Activated CD4-positive, alpha-beta memory T cell treated with anti-CD3 and anti-CD28 coated beads, Interleukin-2, amount 10 ng/mL, durations not matched to agents 7 days and 5 days (primary cell): Measurements from ENCODE around the gene ARRDC1. TPM values are rescaled to one million over a fixed set of nuclear protein-coding genes. Genes with fewer than 3 reads are reported as not detected.
"Not testable (repeated sequence)": the region's sequence is repeated elsewhere in the genome, so short reads cannot be mapped to it uniquely, and the experiment has no call there.

Source experiments
- CTCF ChIA-PET: fragments of 350-600 bp; sonication (Branson Sonifier 250); formaldehyde crosslinking; loops from one replicate; lab custom pipeline; 2021; ENCODE audit warnings: antibody characterized with exemption, inconsistent platforms; lab: Charles Lee
- POLR2A ChIA-PET: fragments of 350-600 bp; sonication (Branson Sonifier 250); formaldehyde crosslinking; loops from one replicate; lab custom pipeline; 2021; ENCODE audit warnings: antibody characterized with exemption; lab: Charles Lee
- DNase-seq: peaks from one replicate; pipeline ENCODE4 v3.0.0-alpha.2; 2020
- H3K27ac Mint-ChIP-seq: one replicate; pipeline ENCODE4 v1.8.0; 2021; ENCODE audit warnings: mild to moderate bottlenecking, mixed read lengths
- H3K27me3 Mint-ChIP-seq: one replicate; pipeline ENCODE4 v1.8.0; 2021; ENCODE audit warnings: mixed read lengths
- H3K36me3 Mint-ChIP-seq: one replicate; pipeline ENCODE4 v1.8.0; 2021; ENCODE audit warnings: low read depth, mixed read lengths
- H3K4me1 Mint-ChIP-seq: one replicate; pipeline ENCODE4 v1.8.0; 2021; ENCODE audit warnings: mixed read lengths
- H3K4me3 Mint-ChIP-seq: one replicate; pipeline ENCODE4 v1.8.0; 2021; ENCODE audit warnings: mild to moderate bottlenecking, mixed read lengths
- H3K9me3 Mint-ChIP-seq: one replicate; pipeline ENCODE4 v1.8.0; 2021; ENCODE audit warnings: mixed read lengths
- total RNA-seq, 2 experiments: library from RNA; stranded (reverse); gene quantifications; one replicate each; pipeline ENCODE4 v1.2.3, GENCODE V29; 2021

Gene ARRDC1
- total RNA-seq, 2 experiments from 2014 or later, result 49.8 to 55.9 TPM

DNA sequence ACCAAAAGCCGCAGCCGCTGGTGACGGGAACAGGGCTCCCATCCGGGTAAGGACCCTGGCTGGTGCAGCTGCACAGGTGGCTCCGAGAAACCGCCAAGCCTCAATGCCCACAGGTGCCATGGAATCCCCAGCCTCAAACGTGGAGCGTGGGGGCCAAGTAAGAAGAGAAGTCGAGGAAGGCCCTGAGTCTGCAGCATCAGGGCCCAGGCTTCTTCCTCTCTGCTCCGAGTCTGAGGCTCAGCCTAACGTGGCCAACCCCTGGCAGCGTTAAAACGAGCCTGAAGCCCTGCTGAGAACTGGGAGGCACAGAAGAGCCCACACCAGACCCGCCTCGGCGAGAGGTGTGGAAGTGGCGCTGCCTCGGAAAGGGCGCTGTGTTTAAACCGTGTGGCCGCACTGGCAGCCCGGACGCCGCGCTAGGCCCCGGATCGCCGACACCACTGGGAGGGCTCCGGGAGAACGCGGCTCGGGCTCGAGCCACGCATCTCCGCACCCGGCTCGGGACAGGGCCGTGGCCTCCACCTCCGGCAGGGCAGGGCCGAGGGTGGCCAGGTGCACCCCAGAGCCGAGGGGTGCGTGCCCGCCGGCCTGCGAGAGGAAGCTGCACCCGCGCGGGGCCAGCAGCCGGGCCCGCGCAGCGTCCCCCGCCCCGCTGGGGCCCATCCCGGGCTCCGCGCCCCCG, 15.9 kb upstream of the ARRDC1 start:
- Mint-ChIP-seq H3K4me3 (peak overlapping the region; percentile 84), H3K27ac (peak overlapping the region; percentile 66), H3K36me3 (peaks cover 23% of the 10 kb centered on the region), H3K9me3 (no peaks in the 10 kb centered on the region), H3K27me3 (no peaks in the 10 kb centered on the region), H3K4me1 (peaks cover 22% of the 10 kb centered on the region)
- POLR2A ChIA-PET, result interaction anchor here (0.9 to 2.4 kb wide), 6 partner anchors 10 to 38 kb away, joined by 3 to 10 read pairs (median 5); partner anchors contain the start of genes DPH7, EHMT1 and MRPL41
- no peak for DNase-seq
- CTCF ChIA-PET, result interaction anchor here (2.6 to 2.7 kb wide), 2 partner anchors 10 kb away, joined by 11 to 18 read pairs; partner anchors contain the start of gene DPH7

DNA sequence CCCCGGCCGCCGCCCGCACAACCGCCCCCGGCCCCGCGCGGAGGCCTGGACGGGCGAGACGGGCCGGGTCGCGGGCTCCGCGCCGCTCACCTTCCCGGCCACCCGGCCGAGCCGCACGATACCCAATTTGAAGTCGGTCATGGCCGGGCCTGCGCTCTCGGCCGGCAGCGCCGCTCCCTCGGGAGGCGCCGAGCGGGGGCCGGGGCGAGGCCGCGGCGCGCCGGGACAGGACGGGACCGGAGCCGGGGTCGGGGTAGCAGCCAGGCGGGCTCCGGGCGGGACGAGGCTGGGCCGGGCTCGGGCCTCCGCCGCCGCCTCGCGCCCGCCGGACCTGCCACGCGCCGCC, 15.4 kb upstream of the ARRDC1 start:
- no peak for DNase-seq
- POLR2A ChIA-PET, result interaction anchor here (1.0 to 1.8 kb wide), 5 partner anchors 11 to 38 kb away, joined by 3 to 10 read pairs (median 7); partner anchors contain the start of genes ARRDC1, DPH7 and EHMT1
- no peaks in the 10 kb centered on the region for H3K9me3 Mint-ChIP-seq
- H3K4me1 Mint-ChIP-seq, result peaks cover 22% of the 10 kb centered on the region
- H3K27ac Mint-ChIP-seq, result no peak overlapping the region
- H3K36me3 Mint-ChIP-seq, result peaks cover 23% of the 10 kb centered on the region
- CTCF ChIA-PET, result interaction anchor here (0.6 to 2.7 kb wide), 6 partner anchors 8 to 66 kb away, joined by 3 to 11 read pairs (median 3); partner anchors contain the start of genes DPH7 and EHMT1
- no peak overlapping the region for H3K4me3 Mint-ChIP-seq
- H3K27me3 Mint-ChIP-seq, result no peaks in the 10 kb centered on the region

DNA sequence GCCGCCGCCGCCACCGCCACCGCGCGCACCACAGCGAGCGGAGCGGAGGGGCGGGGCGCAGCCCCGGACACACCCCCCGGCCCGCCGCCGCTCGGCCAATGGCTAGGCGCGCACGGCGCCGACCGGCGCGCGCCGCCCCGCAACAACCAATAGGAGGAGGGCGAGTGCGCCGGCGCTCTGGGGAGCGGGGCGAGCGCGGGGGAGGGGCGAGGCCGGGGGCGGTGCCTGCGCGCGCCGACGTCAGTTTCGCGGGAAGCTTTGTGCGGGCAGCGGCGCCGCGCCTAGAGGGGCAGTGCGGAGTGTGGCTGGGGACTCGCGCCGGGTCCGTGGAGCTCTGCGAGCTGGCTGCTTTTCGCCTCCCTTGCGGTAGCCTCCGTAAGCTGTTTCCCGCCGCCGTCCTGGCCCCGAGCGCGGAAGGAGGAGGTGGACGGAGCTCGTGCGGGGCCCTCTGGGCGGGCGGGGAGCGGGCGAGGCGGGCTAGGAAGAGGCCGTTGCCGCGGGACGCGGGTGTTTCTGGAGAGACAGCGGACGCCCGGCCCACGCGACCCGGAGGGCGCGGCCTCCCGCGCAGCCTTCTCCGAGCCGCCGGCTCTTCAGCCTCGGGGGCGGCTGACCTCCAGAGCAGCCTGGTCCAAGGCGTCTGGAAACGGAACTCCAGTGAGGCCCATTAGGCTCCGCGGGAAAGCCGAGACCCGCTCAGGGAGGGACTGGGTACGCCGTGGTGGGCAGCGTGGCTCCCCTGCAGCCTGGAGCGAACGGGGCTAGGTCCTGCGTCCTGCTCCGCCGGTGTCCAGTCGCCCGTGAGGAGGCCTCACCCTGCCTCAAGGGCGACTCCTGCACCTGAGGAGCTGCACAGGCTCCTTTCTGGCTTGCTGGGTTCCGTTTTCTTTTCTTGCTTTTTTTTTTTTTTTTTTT, 14.8 kb upstream of the ARRDC1 start, which contains the start of gene ZMYND19:
ZMYND19 (minus strand) TSS at position 44 of the 915 bp plus-strand sequence. CDS start 249 bp downstream, outside the sequence.
- H3K27ac Mint-ChIP-seq, result peak within 1 kb of the TSS; percentile 83
- no peaks in the 10 kb centered on the region for H3K9me3 Mint-ChIP-seq
- peaks cover 23% of the 10 kb centered on the region for H3K36me3 Mint-ChIP-seq
- CTCF ChIA-PET, result interaction anchor here (0.6 to 2.7 kb wide), 7 partner anchors 8 to 66 kb away, joined by 3 to 11 read pairs (median 3); partner anchors contain the start of genes DPH7, EHMT1 and MRPL41
- H3K4me3 Mint-ChIP-seq, result peak within 1 kb of the TSS; percentile 92
- peaks cover 22% of the 10 kb centered on the region for H3K4me1 Mint-ChIP-seq
- POLR2A ChIA-PET, result interaction anchor here (0.6 to 1.8 kb wide), 7 partner anchors 9 to 198 kb away, joined by 3 to 10 read pairs (median 7); partner anchors contain the start of genes ARRDC1, DPH7 and EHMT1
- H3K27me3 Mint-ChIP-seq, result no peaks in the 10 kb centered on the region
- DNase-seq, result peak; percentile 90

DNA sequence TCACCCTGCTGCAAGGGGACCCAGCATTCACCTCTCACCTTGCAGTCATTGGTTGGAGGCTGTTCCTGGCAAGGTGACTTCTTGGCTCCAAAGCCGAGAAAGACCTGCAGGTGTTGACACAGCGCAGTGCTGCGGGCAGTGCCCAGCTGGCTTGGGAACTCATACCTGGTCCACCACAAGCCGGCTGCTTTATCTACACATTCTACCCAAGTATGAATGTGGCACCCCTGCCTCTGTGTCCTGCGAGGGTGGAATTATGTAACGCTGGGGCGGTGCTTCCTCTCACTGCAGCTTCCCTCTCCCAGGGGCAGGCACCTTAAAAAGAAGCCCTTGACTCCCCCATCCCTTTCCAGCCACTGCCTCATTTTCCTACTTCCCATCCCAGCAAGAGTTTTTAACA, 12.7 kb upstream of the ARRDC1 start:
- H3K27ac Mint-ChIP-seq, result no peak overlapping the region
- H3K9me3 Mint-ChIP-seq, result no peaks in the 10 kb centered on the region
- peaks cover 6% of the 10 kb centered on the region for H3K36me3 Mint-ChIP-seq
- ChIA-PET CTCF (no interaction called here), POLR2A (interaction anchor here (1.2 to 1.5 kb wide), 2 partner anchors 11 to 26 kb away, joined by 3 to 12 read pairs; partner anchors contain the start of gene EHMT1)
- peaks cover 21% of the 10 kb centered on the region for H3K4me1 Mint-ChIP-seq
- no peak overlapping the region for H3K4me3 Mint-ChIP-seq
- no peaks in the 10 kb centered on the region for H3K27me3 Mint-ChIP-seq
- DNase-seq, result no peak

DNA sequence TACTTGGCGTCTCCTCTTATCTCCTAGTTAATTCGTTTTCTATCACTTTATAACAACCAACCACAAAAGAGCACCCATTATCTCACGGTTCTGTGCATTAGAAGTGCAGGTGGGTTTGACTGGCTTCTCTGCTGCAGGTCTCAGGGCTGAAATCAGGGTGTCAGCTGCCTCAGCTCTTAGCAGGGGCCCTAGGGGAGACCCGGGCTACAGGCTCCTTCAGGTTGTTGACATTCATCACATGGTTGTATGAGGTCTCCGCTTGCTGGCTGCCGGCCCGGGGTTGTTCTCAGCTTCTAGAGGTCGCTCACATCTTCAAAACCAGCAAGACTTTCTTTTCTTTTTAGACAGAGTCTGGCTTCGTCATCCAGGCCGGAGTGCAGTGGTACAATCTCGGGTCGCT, 12.3 kb upstream of the ARRDC1 start:
- H3K4me1 Mint-ChIP-seq, result peaks cover 18% of the 10 kb centered on the region
- no peaks in the 10 kb centered on the region for H3K9me3 Mint-ChIP-seq
- no peak overlapping the region for H3K27ac Mint-ChIP-seq
- ChIA-PET CTCF (no interaction called here), POLR2A (interaction anchor here (1.2 to 1.5 kb wide), 2 partner anchors 11 to 26 kb away, joined by 3 to 12 read pairs; partner anchors contain the start of gene EHMT1)
- no peaks in the 10 kb centered on the region for H3K27me3 Mint-ChIP-seq
- peaks cover 2% of the 10 kb centered on the region for H3K36me3 Mint-ChIP-seq
- DNase-seq, result no peak
- no peak overlapping the region for H3K4me3 Mint-ChIP-seq

DNA sequence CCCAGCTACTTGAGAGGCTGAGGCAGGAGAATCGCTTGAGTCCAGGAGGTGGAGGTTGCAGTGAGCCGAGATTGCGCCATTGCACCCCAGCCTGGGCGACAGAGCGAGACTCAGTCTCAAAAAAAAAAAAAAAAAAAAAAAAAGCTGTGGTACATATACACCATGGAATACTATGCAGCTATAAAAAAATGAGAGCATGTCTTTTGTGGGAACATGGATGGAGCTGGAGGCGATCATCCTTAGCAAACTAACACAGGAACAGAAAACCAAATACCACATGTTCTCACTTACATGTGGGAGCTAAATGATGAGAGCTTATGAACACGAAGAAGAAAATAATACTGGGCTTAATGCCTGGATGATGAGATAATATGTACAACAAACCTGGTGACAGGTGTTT, 8.9 kb upstream of the ARRDC1 start:
- H3K4me3 Mint-ChIP-seq, POLR2A ChIA-PET, H3K27me3 Mint-ChIP-seq, H3K4me1 Mint-ChIP-seq, H3K36me3 Mint-ChIP-seq, H3K9me3 Mint-ChIP-seq, DNase-seq, H3K27ac Mint-ChIP-seq: not testable (repeated sequence)
- CTCF ChIA-PET, result interaction anchor here (0.6 kb wide), 1 partner anchor 211 kb away, joined by 3 read pairs; no protein-coding TSS in a partner anchor

DNA sequence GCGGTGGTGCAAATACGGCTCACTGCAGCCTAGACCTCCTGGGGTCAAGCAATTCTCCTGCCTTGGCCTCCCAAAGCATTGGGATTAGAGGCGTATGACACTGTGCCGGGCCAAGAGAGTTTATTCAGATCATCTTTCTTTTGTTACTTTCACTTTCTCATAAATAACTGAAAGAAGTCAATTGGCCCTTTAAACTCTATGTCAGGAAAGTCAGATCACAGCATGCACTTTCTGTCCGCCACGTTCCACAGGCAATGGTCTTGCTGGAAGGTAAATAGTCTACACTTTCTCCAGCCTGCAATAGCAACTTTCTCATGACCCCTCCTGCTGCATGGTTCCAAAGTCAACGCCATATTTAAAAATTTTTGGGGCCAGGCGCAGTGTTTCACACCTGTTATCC, 6.5 kb upstream of the ARRDC1 start:
- no peaks in the 10 kb centered on the region for H3K36me3 Mint-ChIP-seq
- H3K27ac Mint-ChIP-seq, result no peak overlapping the region
- peaks cover 17% of the 10 kb centered on the region for H3K4me1 Mint-ChIP-seq
- H3K9me3 Mint-ChIP-seq, result no peaks in the 10 kb centered on the region
- peaks cover 4% of the 10 kb centered on the region for H3K27me3 Mint-ChIP-seq
- ChIA-PET POLR2A (interaction anchor here (1.2 kb wide), 1 partner anchor 20 kb away, joined by 4 read pairs; the partner anchor contains the start of gene EHMT1), CTCF (no interaction called here)
- H3K4me3 Mint-ChIP-seq, result no peak overlapping the region
- DNase-seq, result no peak

DNA sequence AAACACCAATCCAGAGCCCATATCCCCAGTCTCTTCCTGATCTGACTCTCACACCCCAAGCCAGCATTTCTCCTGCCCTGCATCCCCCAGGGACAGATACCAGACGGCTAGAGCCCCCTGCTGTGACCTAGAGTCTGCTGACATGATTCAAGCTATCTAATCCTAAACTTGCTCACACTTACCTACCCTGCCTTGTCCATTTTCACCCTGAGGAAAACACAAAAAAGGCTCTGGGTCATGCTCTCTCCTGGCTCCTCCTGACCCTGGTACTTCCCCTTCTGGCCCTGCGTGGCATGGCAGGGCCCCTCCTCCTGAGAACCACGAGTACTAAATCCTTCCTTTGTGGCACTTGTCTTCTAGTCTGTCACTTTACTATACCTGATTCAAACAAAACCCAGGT, 2.8 kb upstream of the ARRDC1 start:
- no peak for DNase-seq
- Mint-ChIP-seq H3K27ac (no peak overlapping the region), H3K4me3 (no peak overlapping the region), H3K9me3 (no peaks in the 10 kb centered on the region), H3K4me1 (peaks cover 33% of the 10 kb centered on the region), H3K27me3 (peaks cover 4% of the 10 kb centered on the region), H3K36me3 (peaks cover 3% of the 10 kb centered on the region)
- ChIA-PET POLR2A (interaction anchor here (1.0 to 1.3 kb wide), 2 partner anchors 10 to 50 kb away, joined by 3 read pairs; no protein-coding TSS in a partner anchor), CTCF (no interaction called here)

DNA sequence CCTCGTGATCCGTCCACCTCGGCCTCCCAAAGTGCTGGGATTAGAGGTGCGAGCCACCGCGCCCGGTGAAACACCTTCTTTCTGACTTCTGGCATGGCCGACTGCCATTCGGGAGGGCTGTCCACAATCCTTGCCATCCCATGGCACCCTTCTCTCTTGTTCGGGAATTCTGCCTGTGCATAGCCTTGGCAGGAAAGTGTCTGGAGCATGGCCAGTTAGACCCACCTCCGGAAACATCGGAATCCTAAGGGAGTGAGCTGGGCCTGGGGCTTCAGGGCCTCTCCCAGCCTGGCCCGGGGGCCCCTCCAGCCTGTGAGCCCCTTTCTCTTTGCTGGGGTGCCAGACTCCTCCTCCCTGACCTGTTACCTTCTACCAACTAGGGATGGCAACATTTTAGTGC, 1.6 kb upstream of the ARRDC1 start:
- peaks cover 4% of the 10 kb centered on the region for H3K36me3 Mint-ChIP-seq
- no peak for DNase-seq
- H3K4me1 Mint-ChIP-seq, result peaks cover 29% of the 10 kb centered on the region
- H3K4me3 Mint-ChIP-seq, result peak overlapping the region; percentile 48
- ChIA-PET POLR2A (no interaction called here), CTCF (interaction anchor here (1.4 kb wide), 1 partner anchor 52 kb away, joined by 4 read pairs; the partner anchor contains the start of gene MRPL41)
- no peak overlapping the region for H3K27ac Mint-ChIP-seq
- no peaks in the 10 kb centered on the region for H3K9me3 Mint-ChIP-seq
- H3K27me3 Mint-ChIP-seq, result peaks cover 4% of the 10 kb centered on the region

DNA sequence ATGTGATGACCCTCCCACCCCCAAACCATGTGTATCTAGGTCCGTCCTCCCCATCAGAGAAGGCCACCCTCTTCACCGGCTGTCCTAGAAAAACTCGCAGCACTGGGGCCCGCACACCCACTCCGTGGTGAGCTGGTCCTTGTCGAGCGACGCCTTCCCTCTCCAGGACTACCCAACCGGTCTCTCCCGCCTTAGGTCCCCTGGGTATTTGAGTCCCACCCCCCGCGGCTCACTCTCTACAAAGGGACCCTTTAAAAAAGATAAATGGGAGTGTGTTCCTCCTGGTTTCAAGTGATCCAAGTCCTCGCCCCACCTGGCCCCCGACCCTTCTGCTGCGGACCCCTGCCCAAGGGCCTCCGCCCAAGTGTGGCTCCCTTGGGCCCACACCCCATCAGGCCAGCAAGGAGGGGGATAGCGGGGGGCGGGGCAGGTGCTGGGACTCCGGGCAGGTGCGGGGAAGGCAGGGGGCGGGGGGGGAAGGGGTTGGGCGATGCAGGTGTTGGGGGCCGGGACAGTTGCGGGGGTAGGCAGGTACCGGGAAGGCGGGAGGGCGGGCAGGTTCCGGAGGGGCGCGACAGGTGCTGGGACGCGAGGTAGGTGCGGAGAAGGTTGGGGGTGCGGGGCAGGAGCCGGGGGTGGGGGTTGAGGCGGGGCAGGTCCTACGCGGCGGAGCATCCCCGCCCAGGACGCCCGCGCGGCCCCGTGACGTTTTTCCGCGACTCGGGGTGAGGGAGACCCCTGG, 970 bp upstream of the ARRDC1 start:
- Mint-ChIP-seq H3K4me3 (peak overlapping the region; percentile 48), H3K36me3 (peaks cover 4% of the 10 kb centered on the region), H3K9me3 (no peaks in the 10 kb centered on the region), H3K27ac (no peak overlapping the region), H3K27me3 (peaks cover 4% of the 10 kb centered on the region), H3K4me1 (peaks cover 29% of the 10 kb centered on the region)
- CTCF ChIA-PET, result interaction anchor here (1.4 kb wide), 1 partner anchor 52 kb away, joined by 4 read pairs; the partner anchor contains the start of gene MRPL41
- POLR2A ChIA-PET, result interaction anchor here (0.9 to 1.9 kb wide), 3 partner anchors 14 to 53 kb away, joined by 3 to 7 read pairs (median 4); partner anchors contain the start of genes MRPL41 and ZMYND19
- DNase-seq, result no peak

DNA sequence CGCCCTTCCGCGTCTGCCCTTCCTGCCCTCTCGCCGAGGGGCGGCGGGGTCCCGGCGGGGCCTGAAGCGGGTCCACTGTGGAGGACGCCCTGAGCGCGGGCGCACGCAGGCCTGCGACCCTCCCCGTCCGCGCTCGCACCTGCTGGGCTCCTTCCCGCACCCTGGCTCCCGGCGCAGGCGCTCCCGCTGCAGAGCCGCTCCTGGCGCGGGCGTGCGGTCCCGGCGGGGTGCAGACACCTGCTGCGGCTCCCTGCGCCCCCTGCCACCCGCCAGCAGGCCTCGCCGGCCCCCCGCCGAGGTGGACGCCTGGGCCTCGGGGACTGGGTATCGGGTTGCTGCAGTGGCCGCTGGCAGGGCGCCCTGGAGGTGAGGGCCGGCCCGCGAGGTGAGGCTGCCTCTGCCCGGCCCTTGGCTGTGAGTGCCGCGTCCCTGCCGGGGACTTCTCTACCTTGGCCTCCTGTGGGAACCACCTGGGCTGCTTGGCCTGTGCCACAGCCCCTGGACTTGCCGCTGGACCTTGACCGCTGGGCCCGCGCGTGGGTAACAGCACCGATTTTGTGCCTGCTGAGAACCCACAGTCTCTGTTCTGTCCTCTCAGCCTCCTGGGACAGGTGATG, 627 bp downstream of the ARRDC1 start:
- Mint-ChIP-seq H3K36me3 (peaks cover 4% of the 10 kb centered on the region), H3K27ac (peak overlapping the region; percentile 69), H3K27me3 (peaks cover 4% of the 10 kb centered on the region), H3K9me3 (no peaks in the 10 kb centered on the region), H3K4me1 (peaks cover 29% of the 10 kb centered on the region), H3K4me3 (peak overlapping the region; percentile 76)
- DNase-seq, result peak; percentile 36
- POLR2A ChIA-PET, result interaction anchor here (1.4 to 1.9 kb wide), 2 partner anchors 13 to 15 kb away, joined by 4 to 7 read pairs; partner anchors contain the start of genes EHMT1 and ZMYND19
- CTCF ChIA-PET, result no interaction called here
